ENCODE data around the gene SH3BP1. TPM values are rescaled to one million over a fixed set of nuclear protein-coding genes. Genes with fewer than 3 reads are reported as not detected.

Gene SH3BP1
- total and polyA plus RNA-seq, 2 of the 13 experiments (the other 11 are each of a cell fraction or from before 2014, with no cell fraction given): 8.4 to 18.5 TPM

GRCh38 chr22:37630839-37631435, 8.5 kb upstream of the SH3BP1 start:
- peak; percentile 23 for ATAC-seq
- POLR2A ChIA-PET: interaction anchor here (0.7 to 15.8 kb wide), 4 partner anchors 13 to 54 kb away, joined by 3 to 242 read pairs (median 39); partner anchors contain the start of genes GGA1 and PDXP
- Histone ChIP-seq H3K9me3 (ENCODE audit: low read length) (no peaks in the 10 kb centered on the region), H3K4me3 (replicated peaks in 1 of 3; ENCODE audit: insufficient read depth in 1 of 3, low read depth in 2 of 3, low read length in 3 of 3) (0 out of 6 replicates have a peak overlapping the region, but pooled peaks of 1 of the 3 experiments have one; percentile 69), H3K4me2 (ENCODE audit: low read depth, low read length) (peak overlapping the region; percentile 94), H3K79me2 (ENCODE audit: insufficient read depth, low read length) (no peaks in the 10 kb centered on the region), H3K36me3 (replicated peaks in 1 of 2; ENCODE audit: control insufficient read depth in 1 of 2, insufficient read depth in 2 of 2, low read length in 2 of 2) (peaks cover 0 to under 1% of the 10 kb centered on the region in 2 experiments; a peak in 1 of 5 replicates), H3K4me1 (ENCODE audit: insufficient read depth, low read length) (peaks cover 56% of the 10 kb centered on the region), H2AFZ (ENCODE audit: low read length) (no peak overlapping the region), H4K20me1 (ENCODE audit: insufficient read depth, low read length) (no peaks in the 10 kb centered on the region), H3K27me3 (ENCODE audit: control insufficient read depth in 1 of 2, insufficient read depth in 2 of 2, low read length in 2 of 2) (no peaks in the 10 kb centered on the region), H3K9ac (ENCODE audit: insufficient read depth, low read depth, low read length) (peak overlapping the region; percentile 47), H3K27ac (ENCODE audit: extremely low read length, insufficient read depth, low read length) (peak overlapping the region; percentile 84)
- 95% methylated on average over 9 of the region's 9 CpGs for WGBS (ENCODE audit: low lambda C conversion rate)
- FAIRE-seq: peak; percentile 77
- DNase-seq (ENCODE audit: low spot score): peak; percentile 59
- no TSS peak for BruUV-seq (replicated peaks)
- in situ Hi-C loops (cut with HindIII; ENCODE audit: extremely low pct_ligation_motif_present, low pct_unique_long_range_greater_than_20kb): no loop called here
- intact Hi-C loops (cut with micrococcal nuclease; ENCODE audit: unreplicated experiment): no loop called here
- CTCF ChIA-PET (ENCODE audit: low intra/inter-chr PET ratio, low total read pairs): no interaction called here
- TF ChIP-seq ZNF772 (CRISPR knock-in tag; IDR thresholded peaks at IDR 0.05) (peak; percentile 35; the same call in 1 of the 2 replicates), THAP9 (CRISPR knock-in tag; IDR thresholded peaks at IDR 0.05; ENCODE audit: borderline replicate concordance) (no peak), ARNT2 (CRISPR knock-in tag; IDR thresholded peaks at IDR 0.05; ENCODE audit: low read depth) (0 out of 2 replicates have a peak, but pooled peaks have one; percentile 4), POLR2G (IDR thresholded peaks at IDR 0.05; ENCODE audit: low read depth, low read length) (peak; percentile 6; the same call in 1 of the 2 replicates), ZNF264 (CRISPR knock-in tag; IDR thresholded peaks at IDR 0.05) (no peak), ZNF276 (CRISPR knock-in tag; IDR thresholded peaks at IDR 0.05; ENCODE audit: low read depth) (0 out of 2 replicates have a peak, but pooled peaks have one; percentile 39), POLR2AphosphoS5 (IDR thresholded peaks at IDR 0.05; ENCODE audit: low read depth, low read length) (peak; percentile 43; the same call in 1 of the 2 replicates), MAFG (CRISPR knock-in tag; IDR thresholded peaks at IDR 0.05) (no peak), NCOA2 (CRISPR knock-in tag; IDR thresholded peaks at IDR 0.05) (0 out of 2 replicates have a peak, but pooled peaks have one; percentile 3)
- TF ChIP-seq, protein P1, sequence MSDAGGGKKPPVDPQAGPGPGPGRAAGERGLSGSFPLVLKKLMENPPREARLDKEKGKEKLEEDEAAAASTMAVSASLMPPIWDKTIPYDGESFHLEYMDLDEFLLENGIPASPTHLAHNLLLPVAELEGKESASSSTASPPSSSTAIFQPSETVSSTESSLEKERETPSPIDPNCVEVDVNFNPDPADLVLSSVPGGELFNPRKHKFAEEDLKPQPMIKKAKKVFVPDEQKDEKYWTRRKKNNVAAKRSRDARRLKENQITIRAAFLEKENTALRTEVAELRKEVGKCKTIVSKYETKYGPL (CRISPR knock-in tag; IDR thresholded peaks at IDR 0.05): peak; percentile 36; the same call in 1 of the 2 replicates
- TF ChIP-seq, protein P2, sequence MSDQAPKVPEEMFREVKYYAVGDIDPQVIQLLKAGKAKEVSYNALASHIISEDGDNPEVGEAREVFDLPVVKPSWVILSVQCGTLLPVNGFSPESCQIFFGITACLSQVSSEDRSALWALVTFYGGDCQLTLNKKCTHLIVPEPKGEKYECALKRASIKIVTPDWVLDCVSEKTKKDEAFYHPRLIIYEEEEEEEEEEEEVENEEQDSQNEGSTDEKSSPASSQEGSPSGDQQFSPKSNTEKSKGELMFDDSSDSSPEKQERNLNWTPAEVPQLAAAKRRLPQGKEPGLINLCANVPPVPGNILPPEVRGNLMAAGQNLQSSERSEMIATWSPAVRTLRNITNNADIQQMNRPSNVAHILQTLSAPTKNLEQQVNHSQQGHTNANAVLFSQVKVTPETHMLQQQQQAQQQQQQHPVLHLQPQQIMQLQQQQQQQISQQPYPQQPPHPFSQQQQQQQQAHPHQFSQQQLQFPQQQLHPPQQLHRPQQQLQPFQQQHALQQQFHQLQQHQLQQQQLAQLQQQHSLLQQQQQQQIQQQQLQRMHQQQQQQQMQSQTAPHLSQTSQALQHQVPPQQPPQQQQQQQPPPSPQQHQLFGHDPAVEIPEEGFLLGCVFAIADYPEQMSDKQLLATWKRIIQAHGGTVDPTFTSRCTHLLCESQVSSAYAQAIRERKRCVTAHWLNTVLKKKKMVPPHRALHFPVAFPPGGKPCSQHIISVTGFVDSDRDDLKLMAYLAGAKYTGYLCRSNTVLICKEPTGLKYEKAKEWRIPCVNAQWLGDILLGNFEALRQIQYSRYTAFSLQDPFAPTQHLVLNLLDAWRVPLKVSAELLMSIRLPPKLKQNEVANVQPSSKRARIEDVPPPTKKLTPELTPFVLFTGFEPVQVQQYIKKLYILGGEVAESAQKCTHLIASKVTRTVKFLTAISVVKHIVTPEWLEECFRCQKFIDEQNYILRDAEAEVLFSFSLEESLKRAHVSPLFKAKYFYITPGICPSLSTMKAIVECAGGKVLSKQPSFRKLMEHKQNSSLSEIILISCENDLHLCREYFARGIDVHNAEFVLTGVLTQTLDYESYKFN (CRISPR knock-in tag; conservative IDR thresholded peaks at IDR 0.05): no peak
- TF ChIP-seq, protein P3, sequence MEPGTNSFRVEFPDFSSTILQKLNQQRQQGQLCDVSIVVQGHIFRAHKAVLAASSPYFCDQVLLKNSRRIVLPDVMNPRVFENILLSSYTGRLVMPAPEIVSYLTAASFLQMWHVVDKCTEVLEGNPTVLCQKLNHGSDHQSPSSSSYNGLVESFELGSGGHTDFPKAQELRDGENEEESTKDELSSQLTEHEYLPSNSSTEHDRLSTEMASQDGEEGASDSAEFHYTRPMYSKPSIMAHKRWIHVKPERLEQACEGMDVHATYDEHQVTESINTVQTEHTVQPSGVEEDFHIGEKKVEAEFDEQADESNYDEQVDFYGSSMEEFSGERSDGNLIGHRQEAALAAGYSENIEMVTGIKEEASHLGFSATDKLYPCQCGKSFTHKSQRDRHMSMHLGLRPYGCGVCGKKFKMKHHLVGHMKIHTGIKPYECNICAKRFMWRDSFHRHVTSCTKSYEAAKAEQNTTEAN (CRISPR knock-in tag; conservative IDR thresholded peaks at IDR 0.05): no peak

Data from HepG2 (cell line).